T47D (cell line): Measurements from ENCODE around the gene NRP1.

Experiments used
- DNase-seq, 2 experiments: peaks; one replicate each; pipeline versions ENCODE4 v3.0.0 to v3.0.0-alpha.2; 2011 to 2012; ENCODE audit warnings: low read depth in 1 of 2, low spot score in 1 of 2
- JUND ChIP-seq: IDR thresholded peaks from 2 replicates; pipeline ENCODE4 v1.6.1; 2012; ENCODE audit warnings: low read depth
- in situ Hi-C: cut with HindIII; loops from 2 replicates; pipeline ENCODE4 v1.10.0; 2016; ENCODE audit warnings: low sequenced_read_pairs, low pct_unique_long_range_greater_than_20kb

Gene NRP1

DNA sequence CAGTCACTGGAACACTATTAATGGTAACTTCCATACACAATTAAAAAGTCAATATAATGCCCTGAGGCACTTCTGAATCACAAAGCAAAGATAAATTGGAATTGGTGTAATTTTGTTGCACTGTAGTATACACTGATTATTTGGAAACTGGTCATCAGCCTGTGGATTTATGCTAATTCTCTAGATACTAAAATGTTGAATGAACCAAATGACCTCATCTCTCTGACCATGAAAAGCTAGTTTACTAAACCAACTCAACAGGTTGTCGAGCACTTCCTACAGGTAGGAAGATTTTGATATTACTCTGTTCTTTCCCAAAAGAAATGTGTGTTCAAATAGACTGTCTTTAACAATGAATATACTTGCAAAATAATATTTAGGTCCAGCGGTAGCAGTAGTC is 5.3 kb downstream of the NRP1 start:
- in situ Hi-C loops, result no loop called here
- no peak for DNase-seq
- no peak for TF ChIP-seq JUND

DNA sequence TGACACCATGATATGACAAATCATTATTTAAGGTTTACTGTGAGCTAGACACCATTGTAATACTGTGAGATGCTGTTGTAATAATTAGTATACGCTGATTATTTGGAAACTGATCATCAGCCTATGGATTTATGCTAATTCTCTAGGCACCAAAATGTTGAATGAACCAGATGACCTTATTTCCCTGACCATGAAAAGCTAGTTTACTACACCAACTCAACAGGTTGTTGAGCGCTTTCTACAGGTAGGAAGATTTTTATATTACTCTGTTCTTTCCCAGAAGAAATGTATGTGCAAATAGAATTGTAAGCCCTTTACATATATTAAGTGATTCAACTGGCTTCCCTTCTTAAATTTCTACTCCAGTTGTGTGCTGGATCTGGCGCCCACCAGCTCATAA is 6.2 kb downstream of the NRP1 start:
- TF ChIP-seq JUND, result no peak
- in situ Hi-C loops, result no loop called here
- DNase-seq, result no peak

DNA sequence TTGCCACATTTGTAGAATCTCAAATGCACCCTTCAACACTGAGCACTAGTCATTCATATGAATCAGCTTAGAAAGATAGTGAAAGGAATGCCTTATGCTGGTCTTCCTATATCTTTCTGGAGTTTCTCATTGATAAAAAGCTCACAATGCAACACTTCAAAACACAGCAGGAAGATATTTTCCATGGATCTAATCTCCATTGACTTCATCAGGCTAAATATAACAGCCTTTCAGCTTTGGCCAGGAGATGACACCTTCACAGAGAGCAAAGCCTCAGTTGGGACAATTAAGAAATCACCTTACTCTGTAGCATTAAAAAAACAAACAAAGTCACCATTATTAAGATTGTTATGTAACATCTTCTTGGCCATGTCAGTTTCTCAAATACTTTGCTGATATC is 6.7 kb downstream of the NRP1 start:
- no peak for TF ChIP-seq JUND
- in situ Hi-C loops, result no loop called here
- peak in 1 of 2 experiments; percentile 20 for DNase-seq

GRCh38 chr10:33326933-33327332 is 7.5 kb downstream of the NRP1 start:
- in situ Hi-C loops, result no loop called here
- no peak for DNase-seq
- no peak for TF ChIP-seq JUND

- no peak for TF ChIP-seq JUND
- no peak for DNase-seq
- in situ Hi-C loops, result no loop called here
Measured at GRCh38 chr10:33325929-33326328, 8.5 kb downstream of the NRP1 start.

DNA sequence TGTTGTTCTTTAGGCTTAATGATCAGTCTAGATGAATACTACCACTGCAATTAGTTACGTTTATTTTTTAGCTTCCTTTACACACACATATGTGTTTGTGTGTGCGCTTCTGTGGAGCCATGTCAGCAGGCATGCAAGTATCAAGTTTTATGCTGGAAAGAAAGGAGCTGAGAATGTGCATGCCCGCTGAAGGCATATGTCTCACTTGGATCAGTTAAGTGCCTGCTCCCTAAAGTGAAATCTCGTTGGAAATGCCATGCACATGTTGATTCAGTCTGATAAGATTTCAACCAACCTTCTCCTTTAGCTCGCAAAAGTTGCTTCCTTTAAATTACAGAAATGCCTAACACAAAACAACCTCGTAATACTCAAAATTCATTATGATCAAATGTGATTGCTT is 10.7 kb downstream of the NRP1 start:
- TF ChIP-seq JUND, result no peak
- no peak for DNase-seq
- in situ Hi-C loops, result no loop called here

DNA sequence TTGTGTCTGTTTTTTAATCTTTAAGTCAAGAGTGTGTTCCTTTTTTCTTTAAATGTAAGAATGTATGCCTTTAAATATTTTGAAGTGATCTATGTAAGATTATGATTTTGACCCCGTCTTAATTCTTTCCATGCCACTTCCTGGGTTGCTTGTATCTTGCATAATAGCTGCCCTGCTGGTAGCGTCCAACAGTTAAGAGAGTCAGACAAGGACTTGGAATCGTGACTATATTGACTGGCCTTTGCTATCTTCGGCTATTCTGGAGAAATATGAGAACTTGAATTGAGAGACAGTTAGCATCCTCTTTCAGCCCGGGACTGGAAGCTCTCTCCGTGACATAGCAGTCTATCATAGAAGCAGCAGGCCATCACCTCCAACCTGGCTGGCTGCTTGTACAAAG is 13.0 kb downstream of the NRP1 start:
- no peak for DNase-seq

GRCh38 chr10:33320288-33320687 is 14.2 kb downstream of the NRP1 start:
- TF ChIP-seq JUND, result no peak
- in situ Hi-C loops, result no loop called here
- DNase-seq, result no peak

More for the DNA sequence above, 13.0 kb downstream of the NRP1 start:
- no peak for TF ChIP-seq JUND
- in situ Hi-C loops, result no loop called here

DNA sequence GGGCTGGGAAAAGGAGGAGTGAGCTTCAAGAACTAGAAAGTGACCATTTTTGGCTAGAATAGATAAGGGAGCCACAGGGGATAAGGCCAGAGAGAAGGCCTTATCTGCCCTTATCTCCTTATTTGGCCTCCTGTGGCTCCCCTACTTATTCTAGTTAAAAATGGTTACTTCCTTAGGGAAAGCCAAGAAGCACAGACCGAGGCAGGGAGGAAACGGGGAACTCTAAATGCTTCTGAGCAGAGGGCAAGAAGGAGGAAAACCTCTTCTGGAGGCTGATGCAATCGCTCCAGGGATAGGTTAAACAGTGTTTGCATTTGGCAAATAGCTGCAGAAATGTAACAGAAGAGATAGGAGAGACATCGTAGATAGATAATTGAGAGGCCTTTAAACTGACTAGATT is 18.6 kb downstream of the NRP1 start:
- in situ Hi-C loops, result no loop called here
- no peak for TF ChIP-seq JUND
- no peak for DNase-seq

DNA sequence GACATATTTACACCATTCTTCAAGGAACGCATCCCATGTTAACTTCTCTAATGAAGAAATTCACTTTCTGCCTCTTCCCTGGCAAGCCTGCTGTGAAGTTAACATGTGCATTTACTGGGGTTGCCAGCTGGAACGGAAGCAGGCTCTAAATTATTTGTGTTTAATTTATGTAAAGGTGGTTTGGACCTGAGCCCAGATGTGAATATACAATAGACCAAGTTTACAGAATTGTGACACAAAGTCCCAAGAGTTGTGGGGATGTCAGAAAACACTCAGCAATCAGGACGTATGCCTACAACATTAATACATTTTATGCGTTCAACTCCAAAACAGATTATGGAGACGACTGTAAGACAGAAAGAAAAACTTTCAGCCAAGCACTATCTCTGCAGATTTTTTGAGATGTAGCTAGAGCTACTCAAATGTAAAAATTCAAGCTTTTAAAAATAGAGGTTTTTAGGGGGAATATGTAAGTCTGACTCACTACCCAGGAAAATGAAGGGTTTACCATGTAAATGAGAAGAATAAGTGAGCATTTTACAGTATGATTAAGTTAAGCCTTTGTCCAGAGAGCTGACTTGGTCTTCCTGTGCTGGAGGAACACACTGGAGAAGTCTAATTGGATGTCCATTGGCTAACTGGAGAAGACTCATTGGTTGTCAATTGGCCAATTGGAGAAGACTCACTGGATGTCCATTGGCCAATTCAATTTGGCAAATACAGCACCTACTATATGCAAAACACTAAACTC is 19.5 kb downstream of the NRP1 start:
- in situ Hi-C loops, result no loop called here
- no peak for DNase-seq
- no peak for TF ChIP-seq JUND

- in situ Hi-C loops, result no loop called here
- TF ChIP-seq JUND, result no peak
- no peak for DNase-seq
Measured at GRCh38 chr10:33311640-33312039, 22.8 kb downstream of the NRP1 start.

DNA sequence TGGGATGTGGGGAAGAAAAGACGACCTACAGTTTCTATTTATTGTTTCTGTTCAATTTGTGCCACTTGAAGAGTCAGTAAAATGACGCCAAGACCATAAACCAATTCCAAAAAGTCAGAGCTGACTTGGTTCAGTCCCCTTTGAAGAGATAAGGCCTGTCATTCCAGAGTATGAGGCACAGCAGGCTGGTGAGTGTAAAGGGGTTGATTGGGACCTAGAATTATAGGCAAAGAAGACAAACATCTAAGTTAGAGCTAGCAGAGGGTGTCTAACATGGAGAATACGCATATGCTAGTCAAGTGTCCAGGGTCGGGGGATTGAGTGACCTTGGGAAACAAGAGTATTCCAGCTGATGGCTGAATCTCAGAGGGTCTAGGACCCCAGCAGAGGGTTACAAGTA is 23.6 kb downstream of the NRP1 start:
- in situ Hi-C loops, result no loop called here

GRCh38 chr10:33309406-33309805 is 25.1 kb downstream of the NRP1 start:
- no peak for DNase-seq
- in situ Hi-C loops, result no loop called here
- TF ChIP-seq JUND, result no peak

More for the DNA sequence above, 23.6 kb downstream of the NRP1 start:
- TF ChIP-seq JUND, result no peak
- no peak for DNase-seq

DNA sequence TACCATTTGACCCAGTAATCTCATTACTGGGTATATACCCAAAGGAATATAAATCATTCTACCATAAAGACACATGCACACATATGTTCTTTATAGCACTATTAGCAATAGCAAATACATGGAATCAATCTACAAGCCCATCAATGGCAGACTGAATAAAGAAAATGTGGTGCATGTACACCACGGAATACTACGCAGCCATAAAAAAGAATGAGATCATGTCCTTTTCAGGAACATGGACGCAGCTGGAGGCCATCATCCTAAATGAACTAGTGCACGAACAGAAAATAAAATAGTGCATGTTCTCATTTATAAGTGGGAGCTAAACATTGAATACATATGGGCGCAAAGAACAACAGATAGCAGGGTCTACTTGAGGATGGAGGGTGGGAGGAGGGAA is 26.6 kb downstream of the NRP1 start:
- TF ChIP-seq JUND, result no peak
- in situ Hi-C loops, result no loop called here
- DNase-seq, result no peak
